ENCODE data around the gene ZNF43.
"Not testable (repeated sequence)": the region's sequence is repeated elsewhere in the genome, so short reads cannot be mapped to it uniquely, and the experiment has no call there.

The ZNF43 gene

DNA sequence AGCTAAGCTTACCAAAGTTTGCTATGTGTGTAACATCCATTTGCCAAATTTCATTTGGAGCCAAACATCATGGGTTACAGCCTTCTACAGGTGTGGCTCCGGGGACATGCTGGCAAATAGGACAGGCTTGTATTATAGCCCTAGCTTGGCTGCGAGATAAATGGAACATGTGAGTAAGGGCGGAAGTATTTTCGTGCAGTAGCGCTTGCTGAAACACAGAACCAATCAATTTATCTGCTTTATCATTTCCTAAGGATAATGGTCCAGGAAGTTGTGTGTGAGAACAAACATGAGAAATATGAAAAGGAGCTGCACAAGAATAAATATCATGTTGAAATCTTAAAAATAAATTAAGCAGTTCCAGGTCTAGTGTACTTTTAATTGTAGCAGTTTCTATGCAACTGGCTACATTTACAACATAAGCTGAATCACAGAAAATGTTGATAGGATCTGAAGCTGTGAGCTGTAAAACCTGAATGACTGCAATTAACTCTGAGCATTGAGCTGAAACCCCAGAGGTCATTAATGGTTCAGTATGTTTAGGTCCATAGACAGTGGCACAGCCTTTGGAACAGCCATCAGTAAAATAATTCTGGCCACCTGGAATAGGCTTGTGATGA lies 46.4 kb downstream of the ZNF43 start:
- no peak for DNase-seq (ENCODE audit: low spot score)

DNA sequence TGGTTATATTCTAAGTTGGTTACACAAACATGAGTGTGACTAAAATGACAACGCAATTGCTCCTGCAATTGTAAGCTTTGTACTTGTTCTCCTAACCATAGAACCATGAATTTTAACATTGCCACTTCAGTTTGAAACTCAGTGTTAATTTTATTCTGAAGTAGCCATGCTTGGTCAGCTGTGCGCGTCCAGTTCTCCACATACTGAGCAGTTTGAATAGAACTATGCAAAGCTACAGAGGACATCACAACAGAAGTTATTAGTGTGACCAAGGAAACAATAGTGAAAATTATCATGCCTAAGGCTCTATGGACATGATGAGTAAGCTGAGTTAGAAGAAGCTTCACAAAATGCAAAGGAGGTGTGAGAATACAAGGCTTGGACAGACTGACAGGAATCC lies 49.0 kb downstream of the ZNF43 start:
- no peak for DNase-seq (ENCODE audit: low spot score)
- no peak for TF ChIP-seq CTCF (IDR thresholded peaks at IDR 0.05; ENCODE audit: extremely low read depth, missing control alignments)

More for the DNA sequence above, 46.4 kb downstream of the ZNF43 start:
- TF ChIP-seq CTCF (IDR thresholded peaks at IDR 0.05; ENCODE audit: extremely low read depth, missing control alignments), result no peak

DNA sequence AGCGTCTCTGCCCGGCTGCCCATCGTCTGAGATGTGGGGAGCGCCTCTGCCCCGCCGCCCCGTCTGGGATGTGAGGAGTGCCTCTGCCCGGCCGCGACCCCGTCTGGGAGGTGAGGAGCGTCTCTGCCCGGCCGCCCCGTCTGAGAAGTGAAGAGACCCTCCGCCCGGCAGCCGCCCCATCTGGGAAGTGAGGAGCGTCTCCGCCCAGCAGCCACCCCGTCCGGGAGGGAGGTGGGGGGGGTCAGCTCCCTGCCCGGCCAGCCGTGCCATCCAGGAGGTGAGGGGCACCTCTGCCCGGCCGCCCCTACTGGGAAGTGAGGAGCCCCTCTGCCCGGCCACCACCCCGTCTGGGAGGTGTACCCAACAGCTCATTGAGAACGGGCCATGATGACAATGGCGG lies 60.2 kb downstream of the ZNF43 start:
- DNase-seq (ENCODE audit: low spot score), result not testable (repeated sequence)

- TF ChIP-seq CTCF (IDR thresholded peaks at IDR 0.05; ENCODE audit: extremely low read depth, missing control alignments), result no peak
Observed at GRCh38 chr19:21767065-21767800, 68.7 kb downstream of the ZNF43 start, which contains the start of gene ZNF100. TSS of gene ZNF100 (minus strand) at chr19:21767579. CDS start at chr19:21767429, 150 bp downstream.

DNA sequence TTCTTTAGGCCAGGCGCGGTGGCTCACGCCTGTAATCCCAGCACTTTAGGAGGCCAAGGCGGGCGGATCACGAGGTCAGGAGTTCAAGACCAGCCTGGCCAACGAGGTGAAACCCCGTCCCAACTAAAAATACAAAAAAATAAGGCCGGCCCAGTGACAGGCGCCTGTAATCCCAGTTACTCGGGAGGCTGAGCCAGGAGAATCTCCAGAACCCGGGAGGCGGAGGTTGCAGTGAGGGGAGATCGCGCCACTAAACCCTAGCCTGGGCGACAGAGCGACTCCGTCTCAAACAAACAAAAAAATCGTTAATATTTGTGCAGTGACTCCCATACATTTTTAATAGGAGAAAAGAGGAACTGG lies 69.3 kb downstream of the ZNF43 start:
- not testable (repeated sequence) for DNase-seq (ENCODE audit: low spot score)

More at GRCh38 chr19:21767065-21767800, 68.7 kb downstream of the ZNF43 start, which contains the start of gene ZNF100:
- DNase-seq (ENCODE audit: low spot score), result peak; percentile 83

GRCh38 chr19:21765151-21765550 lies 70.8 kb downstream of the ZNF43 start:
- no peak for TF ChIP-seq CTCF (IDR thresholded peaks at IDR 0.05; ENCODE audit: extremely low read depth, missing control alignments)
- DNase-seq (ENCODE audit: low spot score), result no peak

DNA sequence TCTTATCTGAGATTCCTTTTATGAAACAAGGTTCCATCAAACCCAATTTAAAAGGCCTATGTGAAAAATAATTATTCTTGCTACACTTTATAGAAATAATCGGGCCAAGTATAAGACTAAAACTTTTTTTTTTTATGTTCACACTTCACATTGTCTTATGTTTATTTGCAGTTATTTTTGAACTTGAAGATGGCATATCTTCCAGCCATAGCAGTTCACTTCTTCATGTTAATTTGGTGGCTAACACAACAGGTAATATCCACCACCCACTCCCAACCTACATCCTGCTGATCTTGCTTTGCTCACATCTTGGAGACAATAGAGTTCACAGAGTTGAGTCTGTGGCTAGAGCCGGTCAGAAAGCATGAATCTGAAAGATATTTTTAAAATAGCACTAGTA lies 74.4 kb downstream of the ZNF43 start:
- not testable (repeated sequence) for DNase-seq (ENCODE audit: low spot score)

DNA sequence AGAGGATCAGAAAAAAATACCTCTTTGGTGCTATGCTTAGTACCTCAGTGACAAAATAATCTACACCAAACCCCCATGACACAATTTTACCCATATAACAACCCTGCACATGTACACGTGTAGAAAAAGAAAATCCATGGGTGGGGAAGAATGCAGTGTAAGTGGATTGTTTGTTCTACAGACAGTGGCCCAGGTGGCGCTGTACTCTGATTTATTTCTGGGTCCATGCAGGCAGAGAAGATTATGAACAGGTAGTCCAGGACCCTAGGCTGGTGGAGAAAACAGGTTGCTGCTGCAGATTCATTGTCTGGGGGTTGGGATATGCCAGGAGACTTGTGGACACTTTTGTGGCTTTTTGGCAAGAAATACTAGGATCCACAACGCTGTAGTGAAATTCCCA lies 77.7 kb downstream of the ZNF43 start:
- DNase-seq (ENCODE audit: low spot score), result no peak

GRCh38 chr19:21755555-21755954 lies 80.4 kb downstream of the ZNF43 start:
- not testable (repeated sequence) for DNase-seq (ENCODE audit: low spot score)

More for the DNA sequence above, 77.7 kb downstream of the ZNF43 start:
- no peak for TF ChIP-seq CTCF (IDR thresholded peaks at IDR 0.05; ENCODE audit: extremely low read depth, missing control alignments)

Data from GM20000 (cell line).